GM12892 (cell line): ENCODE data around the gene LOXL3.

Experiments
- POLR2A ChIP-seq: IDR thresholded peaks from 2 replicates; pipeline ENCODE4 v1.6.1; 2011; ENCODE audit warnings: low read depth, low read length, control low read depth
- TAF1 ChIP-seq: IDR thresholded peaks from 2 replicates; pipeline ENCODE4 v1.6.1; 2011; ENCODE audit warnings: low read depth, mild to moderate bottlenecking, control low read depth, low read length, borderline replicate concordance

DNA sequence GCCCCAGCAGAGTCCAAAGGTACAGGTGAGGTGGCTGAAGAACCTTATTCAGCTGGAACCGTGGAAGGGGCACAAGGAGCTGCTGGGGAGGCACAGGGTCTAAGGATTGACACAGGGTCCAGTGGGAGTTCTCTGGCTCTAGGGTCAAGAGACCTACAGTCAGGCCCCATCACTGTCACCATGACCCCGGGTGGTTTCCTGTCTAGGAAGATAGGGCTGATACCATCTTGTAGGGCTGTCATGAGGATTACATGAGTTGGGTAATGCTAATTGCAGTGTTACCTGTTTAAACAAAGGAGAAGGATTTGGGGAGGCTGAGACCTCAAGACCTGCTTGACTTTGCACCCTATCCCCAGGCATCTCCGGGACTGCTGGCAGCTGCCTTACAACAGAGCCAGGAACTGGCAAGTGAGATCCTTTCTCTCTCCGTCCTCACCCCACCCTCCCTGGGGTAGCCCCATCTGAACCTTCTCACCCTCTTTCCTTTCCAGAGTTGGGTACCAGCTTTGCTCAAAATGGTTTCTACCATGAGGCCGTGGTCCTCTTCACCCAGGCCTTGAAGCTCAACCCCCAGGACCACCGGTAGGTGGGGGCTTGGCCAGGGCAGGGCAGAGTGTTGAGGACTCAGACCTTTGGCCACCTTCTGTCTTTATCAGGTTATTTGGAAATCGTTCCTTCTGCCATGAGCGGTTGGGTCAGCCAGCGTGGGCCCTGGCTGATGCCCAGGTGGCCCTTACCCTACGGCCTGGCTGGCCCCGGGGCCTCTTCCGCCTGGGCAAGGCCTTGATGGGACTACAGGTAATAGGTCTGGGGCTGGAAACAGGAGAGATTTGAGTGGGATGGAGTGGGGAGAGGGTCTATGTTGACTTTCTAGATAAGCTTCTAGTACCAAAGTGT is 61.8 kb downstream of the LOXL3 start:
- TF ChIP-seq POLR2A (no peak), TAF1 (no peak)
